Calu3 (cell line): ENCODE data around the gene PNLDC1. TPM values are rescaled to one million over a fixed set of nuclear protein-coding genes. Genes with fewer than 3 reads are reported as not detected.
A peak's percentile ranks its signal among the peaks of the same experiment; 100 is the strongest.
"Not testable (repeated sequence)": the region's sequence is repeated elsewhere in the genome, so short reads cannot be mapped to it uniquely, and the experiment has no call there.

Source experiments
- BruUV-seq: library from RNA; stranded (reverse); fragments of 400-500 nt; replicated peaks from 2 replicates; lab custom pipeline; 2021; lab: Mats Ljungman, UMichigan
- CTCF ChIA-PET: fragments of 300-600 bp; sonication (Branson Sonifier 250); formaldehyde crosslinking; loops from one replicate; lab custom pipeline; 2022; ENCODE audit warnings: antibody characterized with exemption; lab: Charles Lee
- DNase-seq: peaks from one replicate; pipeline ENCODE4 v3.0.0; 2022
- H3K27ac Mint-ChIP-seq: one replicate; pipeline ENCODE4 v1.8.0; 2022; ENCODE audit warnings: mixed read lengths; ENCODE audit not compliant: unreplicated experiment
- H3K27me3 Mint-ChIP-seq: one replicate; pipeline ENCODE4 v1.8.0; 2022; ENCODE audit warnings: mixed read lengths; ENCODE audit not compliant: unreplicated experiment
- H3K36me3 Mint-ChIP-seq: one replicate; pipeline ENCODE4 v1.8.0; 2022; ENCODE audit warnings: mild to moderate bottlenecking, moderate library complexity, mixed read lengths; ENCODE audit not compliant: insufficient read depth, unreplicated experiment
- H3K4me1 Mint-ChIP-seq: one replicate; pipeline ENCODE4 v1.8.0; 2022; ENCODE audit warnings: mild to moderate bottlenecking, low read depth, mixed read lengths; ENCODE audit not compliant: unreplicated experiment
- H3K4me3 Mint-ChIP-seq: one replicate; pipeline ENCODE4 v1.8.0; 2022; ENCODE audit warnings: mild to moderate bottlenecking, low read depth, moderate library complexity, mixed read lengths; ENCODE audit not compliant: unreplicated experiment
- H3K9me3 Mint-ChIP-seq: one replicate; pipeline ENCODE4 v1.8.0; 2022; ENCODE audit warnings: low read depth, mixed read lengths; ENCODE audit not compliant: unreplicated experiment
- intact Hi-C: fragments of 100-400 bp; cut with micrococcal nuclease; formaldehyde crosslinking; loops from one replicate; pipeline ENCODE4 v1.10.0; 2022; ENCODE audit not compliant: unreplicated experiment
- total RNA-seq: library from RNA; stranded (reverse); gene quantifications from 2 replicates; pipeline ENCODE4 v1.2.3, GENCODE V29; 2022
- TF ChIP-seq, protein P1 (sequence below): fragments of 200-600 bp; IDR thresholded peaks from one replicate; pipeline ENCODE4 v1.8.0; 2022; ENCODE audit warnings: antibody characterized with exemption; ENCODE audit not compliant: unreplicated experiment

Gene PNLDC1
- total RNA-seq, 1 experiment from 2014 or later = 0.52 TPM

GRCh38 chr6:159862103-159862502 lies 62.0 kb downstream of the PNLDC1 start:
- Mint-ChIP-seq H3K36me3 (no peaks in the 10 kb centered on the region), H3K9me3 (peaks cover 2% of the 10 kb centered on the region), H3K4me3 (no peak overlapping the region), H3K4me1 (peaks cover 7% of the 10 kb centered on the region), H3K27ac (no peak overlapping the region), H3K27me3 (peaks cover 34% of the 10 kb centered on the region)
- CTCF ChIA-PET = no interaction called here
- no TSS peak for BruUV-seq
- intact Hi-C loops = loop anchor here (2.0 to 10.0 kb wide), 3 partner anchors 181 to 675 kb away; no protein-coding TSS in a partner anchor
- no peak for DNase-seq
- TF ChIP-seq, protein P1, sequence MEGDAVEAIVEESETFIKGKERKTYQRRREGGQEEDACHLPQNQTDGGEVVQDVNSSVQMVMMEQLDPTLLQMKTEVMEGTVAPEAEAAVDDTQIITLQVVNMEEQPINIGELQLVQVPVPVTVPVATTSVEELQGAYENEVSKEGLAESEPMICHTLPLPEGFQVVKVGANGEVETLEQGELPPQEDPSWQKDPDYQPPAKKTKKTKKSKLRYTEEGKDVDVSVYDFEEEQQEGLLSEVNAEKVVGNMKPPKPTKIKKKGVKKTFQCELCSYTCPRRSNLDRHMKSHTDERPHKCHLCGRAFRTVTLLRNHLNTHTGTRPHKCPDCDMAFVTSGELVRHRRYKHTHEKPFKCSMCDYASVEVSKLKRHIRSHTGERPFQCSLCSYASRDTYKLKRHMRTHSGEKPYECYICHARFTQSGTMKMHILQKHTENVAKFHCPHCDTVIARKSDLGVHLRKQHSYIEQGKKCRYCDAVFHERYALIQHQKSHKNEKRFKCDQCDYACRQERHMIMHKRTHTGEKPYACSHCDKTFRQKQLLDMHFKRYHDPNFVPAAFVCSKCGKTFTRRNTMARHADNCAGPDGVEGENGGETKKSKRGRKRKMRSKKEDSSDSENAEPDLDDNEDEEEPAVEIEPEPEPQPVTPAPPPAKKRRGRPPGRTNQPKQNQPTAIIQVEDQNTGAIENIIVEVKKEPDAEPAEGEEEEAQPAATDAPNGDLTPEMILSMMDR = no peak

DNA sequence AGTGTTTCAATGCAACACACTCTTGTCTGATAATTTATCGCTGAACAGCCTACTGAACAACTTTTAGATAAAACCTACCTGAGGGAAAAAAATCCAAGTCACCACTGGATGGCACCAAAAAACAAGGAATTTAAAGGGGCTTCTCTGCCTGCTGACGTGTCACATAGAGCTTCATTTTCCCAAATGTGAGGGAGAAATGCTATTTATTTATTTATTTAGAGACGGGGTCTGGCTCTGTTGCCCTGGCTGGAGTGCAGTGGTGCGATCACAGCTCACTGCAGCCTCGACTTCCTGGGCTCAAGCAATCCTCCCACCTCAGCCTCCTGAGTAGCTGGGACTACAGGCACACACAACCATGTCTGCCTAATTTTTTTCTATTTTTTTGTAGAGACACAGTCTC lies 63.3 kb downstream of the PNLDC1 start:
- H3K4me1 Mint-ChIP-seq, H3K36me3 Mint-ChIP-seq, H3K4me3 Mint-ChIP-seq, BruUV-seq, H3K9me3 Mint-ChIP-seq: not testable (repeated sequence)
- intact Hi-C loops = loop anchor here (1.0 to 10.0 kb wide), 5 partner anchors 78 to 673 kb away; no protein-coding TSS in a partner anchor
- H3K27me3 Mint-ChIP-seq = peaks cover 31% of the 10 kb centered on the region
- CTCF ChIA-PET = interaction anchor here (0.5 to 1.7 kb wide), 8 partner anchors 10 to 593 kb away, joined by 3 to 9 read pairs (median 6); no protein-coding TSS in a partner anchor
- TF ChIP-seq, protein P1 = peak; percentile 23
- DNase-seq = peak; percentile 61
- peak overlapping the region; percentile 17 for H3K27ac Mint-ChIP-seq

DNA sequence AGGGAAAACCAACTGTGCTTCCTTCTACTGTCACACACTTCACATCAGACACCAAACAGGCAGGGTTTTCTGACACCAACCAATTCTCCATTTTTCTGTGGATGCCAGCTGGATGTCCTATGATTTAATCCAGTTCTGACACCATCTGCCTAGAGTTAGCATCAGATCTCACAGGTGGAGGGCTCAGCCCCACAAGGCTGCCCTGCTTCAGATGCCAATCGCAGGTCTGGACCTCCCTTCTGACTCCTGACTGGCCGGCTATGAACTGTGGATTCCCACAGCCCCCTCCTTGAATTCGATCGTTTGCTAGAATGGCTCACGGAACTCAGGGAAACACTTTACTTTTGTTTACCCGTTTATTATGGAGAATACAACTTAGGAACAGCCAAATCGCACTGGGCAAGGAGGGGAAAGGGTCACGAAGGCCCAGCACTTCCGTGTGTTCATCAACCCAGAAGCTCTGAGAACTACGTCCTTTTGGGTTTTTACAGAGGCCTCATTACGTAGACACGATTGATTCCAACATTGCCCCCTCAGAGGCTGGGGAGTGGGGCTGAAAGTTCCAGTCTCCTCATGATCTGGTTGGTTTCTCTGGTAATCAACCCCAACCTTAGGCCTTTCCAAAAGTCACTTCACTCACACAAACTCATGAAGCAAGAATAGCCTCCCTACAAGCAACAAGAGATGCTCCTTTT lies 65.3 kb downstream of the PNLDC1 start:
- Mint-ChIP-seq H3K27ac (no peak overlapping the region), H3K4me1 (peaks cover 7% of the 10 kb centered on the region), H3K4me3 (no peak overlapping the region), H3K36me3 (no peaks in the 10 kb centered on the region), H3K9me3 (peaks cover 3% of the 10 kb centered on the region), H3K27me3 (peaks cover 31% of the 10 kb centered on the region)
- intact Hi-C loops = loop anchor here (10.0 kb wide), 1 partner anchor 239 kb away; no protein-coding TSS in a partner anchor
- DNase-seq = no peak
- CTCF ChIA-PET = no interaction called here
- BruUV-seq = no TSS peak
- TF ChIP-seq, protein P1 = no peak

- CTCF ChIA-PET = interaction anchor here (0.9 kb wide), 1 partner anchor 18 kb away, joined by 3 read pairs; no protein-coding TSS in a partner anchor
- BruUV-seq = no TSS peak
- intact Hi-C loops = loop anchor here (10.0 kb wide), 1 partner anchor 238 kb away; no protein-coding TSS in a partner anchor
- Mint-ChIP-seq H3K27ac (no peak overlapping the region), H3K9me3 (peaks cover 3% of the 10 kb centered on the region), H3K36me3 (no peaks in the 10 kb centered on the region), H3K4me3 (no peak overlapping the region), H3K27me3 (peaks cover 28% of the 10 kb centered on the region), H3K4me1 (peaks cover 7% of the 10 kb centered on the region)
- DNase-seq = no peak
- TF ChIP-seq, protein P1 = no peak
Measured at GRCh38 chr6:159866286-159867247, 66.5 kb downstream of the PNLDC1 start.
